Measurements from ENCODE around the gene SPACDR. TPM values are rescaled to one million over a fixed set of nuclear protein-coding genes. Genes with fewer than 3 reads are reported as not detected.
"Not testable (repeated sequence)": the region's sequence is repeated elsewhere in the genome, so short reads cannot be mapped to it uniquely, and the experiment has no call there.

Gene SPACDR
- total RNA-seq, 1 donor from 2014 or later: 1.4 TPM

DNA sequence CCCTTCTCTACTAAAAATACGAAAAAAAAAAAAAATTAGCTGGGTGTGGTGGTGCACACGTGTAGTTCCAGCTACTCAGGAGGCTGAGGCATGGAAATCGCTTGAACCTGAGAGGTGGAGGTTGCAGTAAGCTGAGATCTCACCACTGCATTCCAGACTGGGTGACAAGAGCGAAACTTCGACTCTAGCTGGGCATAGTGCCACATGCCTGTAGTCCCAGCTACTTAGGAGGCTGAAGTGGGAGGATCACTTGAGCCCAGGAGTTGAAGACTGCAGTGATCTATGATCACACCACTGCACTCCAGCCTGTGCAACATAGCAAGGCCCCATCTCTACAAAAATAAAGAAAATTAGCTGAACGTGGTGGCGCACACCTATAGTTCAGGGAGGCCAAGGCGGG lies 1.2 kb upstream of the SPACDR start:
- Mint-ChIP-seq H3K9me3 (no peaks in the 10 kb centered on the region), H3K27ac (ENCODE audit: unreplicated experiment) (no peak overlapping the region), H3K36me3 (ENCODE audit: low read depth) (no peaks in the 10 kb centered on the region), H3K27me3 (ENCODE audit: low read depth) (no peaks in the 10 kb centered on the region), H3K4me1 (peaks cover 8% of the 10 kb centered on the region), H3K4me3 (no peak overlapping the region)
- TF ChIP-seq, protein P1, sequence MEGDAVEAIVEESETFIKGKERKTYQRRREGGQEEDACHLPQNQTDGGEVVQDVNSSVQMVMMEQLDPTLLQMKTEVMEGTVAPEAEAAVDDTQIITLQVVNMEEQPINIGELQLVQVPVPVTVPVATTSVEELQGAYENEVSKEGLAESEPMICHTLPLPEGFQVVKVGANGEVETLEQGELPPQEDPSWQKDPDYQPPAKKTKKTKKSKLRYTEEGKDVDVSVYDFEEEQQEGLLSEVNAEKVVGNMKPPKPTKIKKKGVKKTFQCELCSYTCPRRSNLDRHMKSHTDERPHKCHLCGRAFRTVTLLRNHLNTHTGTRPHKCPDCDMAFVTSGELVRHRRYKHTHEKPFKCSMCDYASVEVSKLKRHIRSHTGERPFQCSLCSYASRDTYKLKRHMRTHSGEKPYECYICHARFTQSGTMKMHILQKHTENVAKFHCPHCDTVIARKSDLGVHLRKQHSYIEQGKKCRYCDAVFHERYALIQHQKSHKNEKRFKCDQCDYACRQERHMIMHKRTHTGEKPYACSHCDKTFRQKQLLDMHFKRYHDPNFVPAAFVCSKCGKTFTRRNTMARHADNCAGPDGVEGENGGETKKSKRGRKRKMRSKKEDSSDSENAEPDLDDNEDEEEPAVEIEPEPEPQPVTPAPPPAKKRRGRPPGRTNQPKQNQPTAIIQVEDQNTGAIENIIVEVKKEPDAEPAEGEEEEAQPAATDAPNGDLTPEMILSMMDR (conservative IDR thresholded peaks at IDR 0.05): no peak
- DNase-seq (ENCODE audit: low read depth, low spot score): no peak

DNA sequence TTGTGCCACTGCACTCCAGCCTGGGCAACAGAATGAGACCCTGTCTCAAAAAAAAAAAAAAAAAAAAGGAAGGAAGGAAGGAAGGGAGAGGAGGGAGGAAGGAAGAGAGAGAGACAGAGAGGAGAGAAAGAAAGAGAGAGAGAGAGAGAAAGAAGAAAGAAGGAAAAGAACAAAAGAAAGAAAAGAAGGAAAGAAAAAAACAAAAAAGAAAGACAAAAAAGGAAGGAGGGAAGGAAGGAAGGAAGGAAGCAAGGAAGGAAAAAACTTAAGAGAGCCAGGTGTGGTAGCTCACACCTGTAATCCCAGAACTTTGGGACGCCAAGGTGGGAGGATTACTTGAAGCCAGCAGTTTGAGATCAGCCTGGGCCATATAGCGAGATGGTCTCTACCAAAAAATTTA lies 731 bp upstream of the SPACDR start:
- Mint-ChIP-seq H3K4me3 (no peak overlapping the region), H3K27ac (ENCODE audit: unreplicated experiment) (no peak overlapping the region), H3K27me3 (ENCODE audit: low read depth) (no peaks in the 10 kb centered on the region), H3K9me3 (no peaks in the 10 kb centered on the region), H3K36me3 (ENCODE audit: low read depth) (no peaks in the 10 kb centered on the region), H3K4me1 (peaks cover 8% of the 10 kb centered on the region)
- TF ChIP-seq, protein P1 (conservative IDR thresholded peaks at IDR 0.05): no peak
- DNase-seq (ENCODE audit: low read depth, low spot score): no peak

DNA sequence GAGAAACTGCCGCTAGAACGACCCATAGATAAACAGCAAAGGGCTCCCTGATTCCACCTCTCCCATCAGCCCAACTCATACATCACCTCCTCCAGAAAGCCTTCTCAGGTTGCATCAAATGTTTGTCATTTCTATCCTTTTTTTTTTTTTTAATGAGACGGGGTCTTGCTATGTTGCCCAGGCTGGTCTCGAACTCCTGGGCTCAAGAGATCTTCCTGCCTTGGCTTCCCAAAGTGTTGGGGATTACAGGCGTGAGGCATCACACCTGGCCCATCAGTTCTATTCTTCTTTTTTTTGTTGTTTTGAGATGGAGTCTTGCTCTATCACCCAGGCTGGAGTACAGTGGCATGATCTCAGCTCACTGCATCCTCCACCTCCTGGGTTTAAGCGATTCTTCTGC lies 7.0 kb downstream of the SPACDR start:
- no peaks in the 10 kb centered on the region for H3K36me3 Mint-ChIP-seq (ENCODE audit: low read depth)
- H3K27me3 Mint-ChIP-seq (ENCODE audit: low read depth): no peaks in the 10 kb centered on the region
- TF ChIP-seq, protein P1 (conservative IDR thresholded peaks at IDR 0.05): no peak
- no peak for DNase-seq (ENCODE audit: low read depth, low spot score)
- no peak overlapping the region for H3K27ac Mint-ChIP-seq (ENCODE audit: unreplicated experiment)
- peaks cover 3% of the 10 kb centered on the region for H3K4me1 Mint-ChIP-seq
- H3K4me3 Mint-ChIP-seq: no peak overlapping the region
- H3K9me3 Mint-ChIP-seq: no peaks in the 10 kb centered on the region

DNA sequence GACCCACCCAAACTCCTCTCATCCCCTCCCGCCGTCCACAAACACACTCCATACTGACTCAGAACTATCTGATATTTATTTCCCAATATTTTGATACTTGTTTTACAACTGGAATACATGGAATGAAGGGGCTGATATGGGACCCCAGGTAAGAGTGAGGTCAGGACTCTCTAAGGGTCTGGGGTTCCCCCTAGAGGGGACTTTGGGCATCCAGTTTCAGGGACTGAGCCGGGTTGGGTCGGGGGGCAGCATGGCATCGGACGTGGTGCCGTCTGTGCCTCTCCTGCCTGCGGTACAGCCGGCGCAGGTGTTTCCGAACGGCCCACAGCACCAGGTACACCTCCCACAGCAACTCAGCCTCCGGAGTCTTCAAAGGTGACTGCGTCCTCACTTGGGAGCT lies 7.5 kb downstream of the SPACDR start:
- no peak overlapping the region for H3K27ac Mint-ChIP-seq (ENCODE audit: unreplicated experiment)
- H3K4me3 Mint-ChIP-seq: no peak overlapping the region
- H3K9me3 Mint-ChIP-seq: no peaks in the 10 kb centered on the region
- TF ChIP-seq, protein P1 (conservative IDR thresholded peaks at IDR 0.05): no peak
- H3K36me3 Mint-ChIP-seq (ENCODE audit: low read depth): no peaks in the 10 kb centered on the region
- H3K4me1 Mint-ChIP-seq: peaks cover 3% of the 10 kb centered on the region
- DNase-seq (ENCODE audit: low read depth, low spot score): no peak
- H3K27me3 Mint-ChIP-seq (ENCODE audit: low read depth): no peaks in the 10 kb centered on the region

DNA sequence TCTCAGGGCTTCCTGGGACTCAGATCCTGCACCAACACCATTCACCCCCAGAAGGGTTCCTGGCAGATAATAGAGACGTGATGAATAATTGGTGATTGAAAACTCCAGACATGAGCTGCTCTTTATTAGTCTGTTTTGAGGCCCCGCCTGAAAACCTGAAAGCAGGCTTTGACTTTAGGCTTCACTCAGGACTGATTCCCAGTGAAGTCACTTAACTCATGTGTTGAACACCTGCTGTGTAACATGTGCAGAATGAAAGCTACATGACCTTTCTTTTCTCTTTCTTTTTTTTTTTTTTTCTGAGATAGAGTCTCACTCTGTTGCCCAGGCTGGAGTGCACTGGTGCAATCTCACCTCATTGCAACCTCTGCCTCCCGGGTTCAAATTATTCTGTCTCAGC lies 8.9 kb downstream of the SPACDR start:
- Mint-ChIP-seq H3K27me3 (ENCODE audit: low read depth) (no peaks in the 10 kb centered on the region), H3K27ac (ENCODE audit: unreplicated experiment) (no peak overlapping the region), H3K36me3 (ENCODE audit: low read depth) (no peaks in the 10 kb centered on the region), H3K4me3 (no peak overlapping the region), H3K9me3 (no peaks in the 10 kb centered on the region), H3K4me1 (peaks cover 3% of the 10 kb centered on the region)
- TF ChIP-seq, protein P1 (conservative IDR thresholded peaks at IDR 0.05): no peak
- no peak for DNase-seq (ENCODE audit: low read depth, low spot score)

DNA sequence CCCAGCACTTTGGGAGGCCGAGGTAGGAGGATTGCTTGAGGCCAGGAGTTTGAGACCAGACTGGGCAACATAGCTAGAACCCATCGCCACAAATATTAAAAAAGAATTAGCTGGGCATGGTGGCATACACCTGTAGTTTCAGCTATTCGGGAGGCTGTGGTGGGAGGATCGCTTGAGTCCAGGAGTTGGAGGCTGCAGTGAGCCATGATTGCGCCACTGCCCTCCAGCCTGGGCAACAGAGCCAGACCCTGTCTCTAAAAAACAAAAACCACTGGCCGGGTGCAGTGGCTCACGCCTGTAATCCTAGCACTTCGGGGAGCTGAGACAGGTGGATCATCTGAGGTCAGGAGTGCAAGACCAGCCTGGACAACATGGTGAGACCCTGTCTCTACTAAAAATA lies 10.2 kb downstream of the SPACDR start:
- H3K4me1 Mint-ChIP-seq; H3K36me3 Mint-ChIP-seq (ENCODE audit: low read depth); H3K27ac Mint-ChIP-seq (ENCODE audit: unreplicated experiment); H3K4me3 Mint-ChIP-seq; DNase-seq (ENCODE audit: low read depth, low spot score); H3K9me3 Mint-ChIP-seq; H3K27me3 Mint-ChIP-seq (ENCODE audit: low read depth): not testable (repeated sequence)
